Purkinje cell (primary cell): ENCODE data around the gene TNNT3. TPM values are rescaled to one million over a fixed set of nuclear protein-coding genes. Genes with fewer than 3 reads are reported as not detected.

Source experiments
- polyA plus RNA-seq: library from polyadenylated mRNA; unstranded; fragments of >200 nt; fragmentation: Nextera tagmentation; gene quantifications from 2 replicates; pipeline ENCODE4 v1.2.1, GENCODE V29; 2014

Gene TNNT3
- not detected in 2 replicates for polyA plus RNA-seq

DNA sequence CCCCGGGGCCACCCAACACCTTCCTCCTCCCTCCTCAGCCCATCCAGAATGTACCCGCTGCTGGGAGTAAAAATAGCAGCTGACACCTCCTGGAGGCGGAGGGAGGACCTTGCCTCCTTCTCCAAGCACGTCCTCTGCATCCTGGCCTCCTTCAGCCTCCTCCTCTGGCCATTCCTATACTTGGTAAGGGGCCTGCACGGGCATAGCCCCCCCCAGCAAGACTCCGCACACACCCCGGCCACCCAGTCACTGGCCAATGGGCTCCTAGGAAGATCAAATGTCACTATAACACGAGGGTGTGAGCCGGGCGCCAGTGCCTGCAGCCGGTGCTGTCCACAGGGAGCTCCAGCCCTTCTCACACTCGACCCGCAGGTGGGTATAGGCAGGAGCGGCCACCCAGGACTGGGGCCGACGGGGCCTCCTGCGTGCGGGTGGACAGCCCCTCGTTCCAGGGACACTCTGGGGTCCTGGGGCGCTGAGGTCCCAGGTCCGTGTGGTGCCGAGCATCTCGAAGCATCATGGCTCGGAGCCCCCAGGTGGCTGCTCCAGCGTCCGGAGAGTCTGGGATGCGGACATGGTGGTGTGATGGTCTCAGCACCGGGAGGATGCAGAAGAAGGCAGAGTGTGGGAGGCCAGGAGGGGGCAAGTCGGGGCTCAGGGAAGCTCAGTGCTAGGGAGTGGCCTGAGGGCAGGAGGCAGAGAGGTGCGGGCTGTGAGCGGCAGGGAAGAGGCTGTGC is at the start of gene TNNT3:
Gene TNNT3, plus strand, starts transcription at position 313 of the 737 bp plus-strand sequence. CDS start 3,172 bp downstream, outside the sequence.

DNA sequence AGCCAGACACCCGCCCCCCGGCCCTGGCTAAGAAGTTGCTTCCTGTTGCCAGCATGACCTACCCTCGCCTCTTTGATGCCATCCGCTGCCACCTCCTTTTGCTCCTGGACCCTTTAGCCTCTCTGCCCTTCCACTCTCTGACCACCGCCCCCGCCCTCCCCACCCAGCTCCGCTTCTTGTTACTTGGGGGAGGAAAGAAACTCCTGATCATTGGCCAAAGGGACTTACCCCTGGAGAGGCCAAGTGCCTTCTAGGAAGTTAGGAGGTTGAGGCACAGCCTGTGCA is 27.7 kb upstream of the TNNT3 start, which contains the start of gene PRR33:
Gene PRR33, minus strand, starts transcription at position 65 of the 285 bp plus-strand sequence. CDS start 1,311 bp downstream, outside the sequence.

DNA sequence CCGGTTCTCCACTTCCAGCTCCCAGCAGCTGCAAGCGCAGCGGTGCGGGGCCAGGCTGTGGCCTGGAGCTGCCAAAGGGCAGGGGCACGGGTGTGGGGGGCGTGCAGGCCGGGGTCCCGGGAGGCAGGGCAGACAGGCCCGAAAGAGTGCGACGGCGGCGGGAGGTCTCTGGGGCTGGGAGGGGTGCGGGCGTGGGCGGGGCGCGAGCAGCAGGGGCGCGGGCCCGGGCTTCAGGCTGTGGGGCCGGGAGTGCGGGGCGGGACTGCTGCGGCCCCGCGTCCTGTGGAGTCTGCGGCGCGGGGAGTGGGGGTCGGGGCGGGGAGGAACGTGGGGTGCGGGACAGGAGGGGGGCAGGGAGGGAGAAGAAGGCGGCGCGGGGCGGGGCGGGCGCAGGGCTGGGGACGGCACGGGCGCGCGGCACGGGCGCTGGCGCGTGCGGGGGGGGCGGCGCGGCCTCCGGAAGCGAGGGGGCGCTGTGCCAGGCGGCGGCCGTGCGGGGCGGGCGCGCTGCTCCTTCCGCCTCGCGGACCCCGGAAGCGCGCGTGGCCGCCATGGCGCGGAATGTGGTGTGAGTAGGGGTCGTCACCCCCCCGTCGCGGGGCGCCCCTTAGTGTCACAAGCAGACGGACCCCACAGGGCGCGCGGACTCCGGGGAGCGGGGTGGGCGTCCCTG is 27.4 kb downstream of the TNNT3 start, which contains the start of gene MRPL23:
Gene MRPL23, plus strand, starts transcription at position 521 of the 673 bp plus-strand sequence. Its CDS starts 31 bp downstream, at position 552.

Other genes starting within 250 kb of the TNNT3 start
- gene KRTAP5-6, start 222.5 kb upstream of the TNNT3 start, polyA plus RNA-seq = not detected in 2 replicates
- gene IFITM10, start 169.1 kb upstream of the TNNT3 start, polyA plus RNA-seq = 0.83 TPM in 1 of 2 replicates, not detected in the other
- 12.6 and 26.0 TPM in 2 replicates for gene CTSD, start 155.8 kb upstream of the TNNT3 start, polyA plus RNA-seq
- not detected in 2 replicates for gene SYT8, start 84.7 kb upstream of the TNNT3 start, polyA plus RNA-seq
- gene TNNI2, start 80.7 kb upstream of the TNNT3 start, polyA plus RNA-seq = not detected in 2 replicates
- gene LSP1, start 66.6 kb upstream of the TNNT3 start, polyA plus RNA-seq = 1.7 and 6.2 TPM in 2 replicates
- not detected in 2 replicates for gene PRR33, start 27.8 kb upstream of the TNNT3 start, polyA plus RNA-seq
- gene MRPL23, start 27.6 kb downstream of the TNNT3 start, polyA plus RNA-seq = 2.4 and 4.5 TPM in 2 replicates
- gene H19, start 78.1 kb downstream of the TNNT3 start, polyA plus RNA-seq = not detected in 2 replicates
- 0.14 TPM in 1 of 2 replicates, not detected in the other for gene IGF2, start 219.7 kb downstream of the TNNT3 start, polyA plus RNA-seq
- not detected in 2 replicates for gene INS, start 241.5 kb downstream of the TNNT3 start, polyA plus RNA-seq